Brain pericyte (primary cell): Measurements from ENCODE around the gene ENOX1.

Experiments
- DNase-seq: peaks from one replicate; pipeline ENCODE4 v3.0.0-alpha.2; 2012; ENCODE audit warnings: low read depth, low spot score

The ENOX1 gene

GRCh38 chr13:43291287-43292060 lies 495.3 kb downstream of the ENOX1 start:
- no peak for DNase-seq

- no peak for DNase-seq
Observed at GRCh38 chr13:43289470-43290255, 497.1 kb downstream of the ENOX1 start.

GRCh38 chr13:43286751-43287150 lies 500.0 kb downstream of the ENOX1 start:
- no peak for DNase-seq

GRCh38 chr13:43285933-43286597 lies 500.7 kb downstream of the ENOX1 start:
- no peak for DNase-seq

- no peak for DNase-seq
Observed at GRCh38 chr13:43284162-43284561, 502.6 kb downstream of the ENOX1 start.

GRCh38 chr13:43279696-43280095 lies 507.1 kb downstream of the ENOX1 start:
- DNase-seq = no peak

GRCh38 chr13:43278127-43278526 lies 508.6 kb downstream of the ENOX1 start:
- no peak for DNase-seq

GRCh38 chr13:43277142-43277541 lies 509.6 kb downstream of the ENOX1 start:
- DNase-seq = no peak

- no peak for DNase-seq
Observed at GRCh38 chr13:43274881-43275280, 511.9 kb downstream of the ENOX1 start.

- DNase-seq = no peak
Observed at GRCh38 chr13:43273362-43273761, 513.4 kb downstream of the ENOX1 start.

- DNase-seq = no peak
Observed at GRCh38 chr13:43272851-43273250, 513.9 kb downstream of the ENOX1 start.

GRCh38 chr13:43271152-43271551 lies 515.6 kb downstream of the ENOX1 start:
- DNase-seq = no peak

- no peak for DNase-seq
Observed at GRCh38 chr13:43270130-43270830, 516.5 kb downstream of the ENOX1 start.

- peak; percentile 16 for DNase-seq
Observed at GRCh38 chr13:43269037-43269481, 517.7 kb downstream of the ENOX1 start.

- no peak for DNase-seq
Observed at GRCh38 chr13:43268632-43269031, 518.1 kb downstream of the ENOX1 start.

GRCh38 chr13:43267916-43268315 lies 518.9 kb downstream of the ENOX1 start:
- DNase-seq = no peak

GRCh38 chr13:43266936-43267615 lies 519.7 kb downstream of the ENOX1 start:
- no peak for DNase-seq

- DNase-seq = no peak
Observed at GRCh38 chr13:43265028-43265427, 521.7 kb downstream of the ENOX1 start.

GRCh38 chr13:43264458-43264857 lies 522.3 kb downstream of the ENOX1 start:
- no peak for DNase-seq

- DNase-seq = no peak
Observed at GRCh38 chr13:43263047-43263446, 523.7 kb downstream of the ENOX1 start.

GRCh38 chr13:43260999-43261398 lies 525.8 kb downstream of the ENOX1 start:
- DNase-seq = no peak
